Endothelial cell of umbilical vein (primary cell): ENCODE data around the gene TRPM7. TPM values are rescaled to one million over a fixed set of nuclear protein-coding genes. Genes with fewer than 3 reads are reported as not detected.

Experiments
- BruUV-seq: library from RNA; stranded (reverse); fragments of 400-500 nt; replicated peaks from 2 replicates; lab custom pipeline; 2021; lab: Mats Ljungman, UMichigan
- CTCF ChIA-PET: fragments of 300-600, 350-600 bp; sonication (Branson Sonifier 250); formaldehyde crosslinking; loops from one replicate; lab custom pipeline; 2021; ENCODE audit warnings: antibody characterized with exemption, inconsistent platforms; lab: Charles Lee
- POLR2A ChIA-PET: fragments of 300-600, 350-600 bp; sonication (Branson Sonifier 250); formaldehyde crosslinking; loops from one replicate; lab custom pipeline; 2021; ENCODE audit warnings: antibody characterized with exemption, inconsistent platforms; lab: Charles Lee
- DNase-seq: peaks from one replicate; pipeline ENCODE4 v3.0.0-alpha.2; 2011; ENCODE audit warnings: low read depth, low spot score
- FAIRE-seq: peaks from 2 replicates; lab custom pipeline; 2011; peaks lifted over from hg19 to GRCh38; lab: Jason Lieb, UNC
- H2AFZ ChIP-seq: 2 replicates; pipeline ENCODE4 v1.6.0; 2012; ENCODE audit warnings: low read depth, low read length, control low read depth, inconsistent platforms
- H3K27ac ChIP-seq: 2 replicates; pipeline ENCODE4 v1.5.1; 2011; ENCODE audit warnings: low read depth, mild to moderate bottlenecking, control low read depth, low read length, moderate library complexity; ENCODE audit not compliant: insufficient read depth
- H3K27me3 ChIP-seq, 2 experiments: 2 replicates each; pipeline versions ENCODE4 v1.6.0 to v1.6.1; 2011; ENCODE audit warnings: low read length in 2 of 2, mixed read lengths in 1 of 2; ENCODE audit not compliant: control insufficient read depth in 2 of 2, insufficient read depth in 2 of 2
- H3K36me3 ChIP-seq, 2 experiments: 2 replicates in 1 of 2; 3 replicates in 1 of 2; pipeline ENCODE4 v1.5.1; 2011; ENCODE audit warnings: low read length in 2 of 2, mild to moderate bottlenecking in 1 of 2, moderate library complexity in 1 of 2; ENCODE audit not compliant: control insufficient read depth in 2 of 2, insufficient read depth in 2 of 2; ENCODE audit errors: extremely low read depth in 1 of 2
- H3K4me1 ChIP-seq: 3 replicates; pipeline ENCODE4 v1.5.1; 2011; ENCODE audit warnings: mild to moderate bottlenecking, low read length; ENCODE audit not compliant: control insufficient read depth, insufficient read depth; ENCODE audit errors: extremely low read depth
- H3K4me2 ChIP-seq: 2 replicates; pipeline ENCODE4 v1.6.1; 2011; ENCODE audit warnings: low read length, control low read depth, mixed read lengths; ENCODE audit not compliant: insufficient read depth
- H3K4me3 ChIP-seq, 3 experiments: fragments of 200-600 bp in 1 of 3; sonication (generic), shearing (Covaris generic) in 1 of 3; replicated peaks in 1 of 3; 2 replicates each; pipeline ENCODE4 v1.5.1; 2011 to 2016; ENCODE audit warnings: control low read depth in 3 of 3, low read length in 3 of 3, mild to moderate bottlenecking in 2 of 3, inconsistent platforms in 1 of 3, low read depth in 1 of 3, moderate library complexity in 1 of 3; ENCODE audit not compliant: insufficient read depth in 1 of 3
- H3K79me2 ChIP-seq: 2 replicates; pipeline ENCODE4 v1.6.0; 2012; ENCODE audit warnings: low read length, inconsistent platforms; ENCODE audit not compliant: control insufficient read depth, insufficient read depth
- H3K9ac ChIP-seq: replicated peaks from 2 replicates; pipeline ENCODE3; 2011; ENCODE audit warnings: low read length, control low read depth; ENCODE audit not compliant: insufficient read depth; ENCODE audit errors: extremely low read depth
- H3K9me1 ChIP-seq: replicated peaks from 3 replicates; pipeline ENCODE4 v1.6.0; 2011; ENCODE audit warnings: mild to moderate bottlenecking, low read length; ENCODE audit not compliant: control insufficient read depth, insufficient read depth; ENCODE audit errors: extremely low read depth
- H3K9me3 ChIP-seq: replicated peaks from 2 replicates; pipeline ENCODE4 v1.5.1; 2012; ENCODE audit warnings: low read length, inconsistent platforms; ENCODE audit not compliant: control insufficient read depth, insufficient read depth
- H4K20me1 ChIP-seq: replicated peaks from 2 replicates; pipeline ENCODE3; 2011; ENCODE audit warnings: mild to moderate bottlenecking, low read length; ENCODE audit not compliant: control insufficient read depth, insufficient read depth; ENCODE audit errors: extremely low read depth
- CTCF ChIP-seq, 2 donors: IDR thresholded peaks; 1 replicate in 1 of 2; 2 replicates in 1 of 2; pipeline ENCODE4 v1.5.1; 2011; ENCODE audit warnings: low read length in 2 of 2, mild to moderate bottlenecking in 2 of 2, moderate library complexity in 2 of 2, control low read depth in 1 of 2, inconsistent platforms in 1 of 2, low read depth in 1 of 2; ENCODE audit not compliant: insufficient read depth in 1 of 2; ENCODE audit errors: extremely low read depth in 1 of 2
- EZH2 ChIP-seq: IDR thresholded peaks from 2 replicates; pipeline ENCODE4 v1.6.1; 2012; ENCODE audit warnings: borderline replicate concordance, low read depth, mild to moderate bottlenecking, moderate library complexity, low read length, inconsistent platforms; ENCODE audit not compliant: severe bottlenecking
- FOS ChIP-seq: IDR thresholded peaks from 2 replicates; pipeline ENCODE4 v1.6.1; 2011; ENCODE audit warnings: mild to moderate bottlenecking, low read length, moderate library complexity, borderline replicate concordance; ENCODE audit not compliant: insufficient read depth
- GATA2 ChIP-seq: IDR thresholded peaks from 2 replicates; pipeline ENCODE4 v1.7.0; 2011; ENCODE audit warnings: low read depth, mild to moderate bottlenecking, moderate library complexity, mixed read lengths, low read length; ENCODE audit not compliant: insufficient read length, insufficient read depth
- JUN ChIP-seq: IDR thresholded peaks from 2 replicates; pipeline ENCODE4 v1.6.1; 2011; ENCODE audit warnings: borderline replicate concordance, low read depth; ENCODE audit not compliant: insufficient read length, insufficient read depth
- MAX ChIP-seq: IDR thresholded peaks from 2 replicates; pipeline ENCODE4 v1.6.1; 2011; ENCODE audit not compliant: insufficient read depth, insufficient read length
- MYC ChIP-seq: IDR thresholded peaks from one replicate; pipeline ENCODE4 v1.6.1; 2011; ENCODE audit warnings: mild to moderate bottlenecking, low read depth, low read length
- POLR2A ChIP-seq: IDR thresholded peaks from 2 replicates; pipeline ENCODE4 v1.6.1; 2012; ENCODE audit warnings: low read depth, mild to moderate bottlenecking, control low read depth, low read length
- dilution Hi-C: fragments of 300-500 bp; cut with MboI; formaldehyde crosslinking; loops from one replicate; pipeline ENCODE4 v1.15.0; 2019; ENCODE audit warnings: low sequenced_read_pairs; ENCODE audit not compliant: extremely low pct_ligation_motif_present
- intact Hi-C: fragments of 100-400 bp; cut with micrococcal nuclease; formaldehyde crosslinking; loops from one replicate; pipeline ENCODE4 v1.10.0; 2022
- polyA plus RNA-seq, 4 experiments: library from polyadenylated mRNA; depleted of rRNA in 3 of 4; stranded (reverse) in 3 of 4; unstranded in 1 of 4; fragments of >200 nt; gene quantifications; 2 replicates each; pipeline versions ENCODE4 v1.2.1 to v1.2.3, GENCODE V29; 2011 to 2012; ENCODE audit warnings: missing spikeins in 1 of 4
- total RNA-seq: library from RNA; stranded (reverse); gene quantifications from 2 replicates; pipeline ENCODE4 v1.2.3, GENCODE V29; 2021

TRPM7 gene
- total and polyA plus RNA-seq, 2 donors (not counting 3 experiments of a cell fraction or from before 2014, with no cell fraction given): 6.4 to 34.8 TPM

- H3K4me1 ChIP-seq: peaks cover 17% of the 10 kb centered on the region
- TF ChIP-seq JUN (no peak), MYC (no peak), MAX (no peak), GATA2 (no peak), FOS (no peak), CTCF (IDR thresholded peaks at IDR 0.05; ENCODE audit: extremely low read depth in 1 of 2, insufficient read depth in 1 of 2, low read depth in 1 of 2, low read length in 2 of 2) (peak in 1 of 2 donors; percentile 1), EZH2 (no peak), POLR2A (no peak)
- no peaks in the 10 kb centered on the region for H3K9me1 ChIP-seq
- DNase-seq: no peak
- CTCF ChIA-PET: interaction anchor here (0.9 to 2.7 kb wide), 5 partner anchors 11 to 201 kb away, joined by 3 to 15 read pairs (median 3); no protein-coding TSS in a partner anchor
- no peaks in the 10 kb centered on the region for H3K9me3 ChIP-seq
- dilution Hi-C loops (no loop called here), intact Hi-C loops (loop anchor here (1.0 to 2.0 kb wide), 2 partner anchors 79 to 199 kb away; partner anchors contain the start of gene SPPL2A)
- peak overlapping the region; percentile 91 for H2AFZ ChIP-seq
- no peaks in the 10 kb centered on the region for H3K27me3 ChIP-seq
- POLR2A ChIA-PET: no interaction called here
- H3K27ac ChIP-seq: peak overlapping the region; percentile 68
- H3K9ac ChIP-seq: peak overlapping the region; percentile 81
- H3K4me3 ChIP-seq: peak overlapping the region; percentile 79 to 90 (median 89)
- H3K79me2 ChIP-seq: peaks cover 54% of the 10 kb centered on the region
- H3K36me3 ChIP-seq: no peaks in the 10 kb centered on the region
- BruUV-seq: no TSS peak
- peak overlapping the region; percentile 97 for H3K4me2 ChIP-seq
- no peak for FAIRE-seq
- H4K20me1 ChIP-seq: peaks cover 5% of the 10 kb centered on the region
These were observed 575 bp downstream of the TRPM7 start for GRCh38 chr15:50685976-50686468.
